AG08395 (cell line): ENCODE data around the gene TUFT1.
"Not testable (repeated sequence)": the region's sequence is repeated elsewhere in the genome, so short reads cannot be mapped to it uniquely, and the experiment has no call there.

Experiments used
- DNase-seq: peaks from one replicate; pipeline ENCODE4 v3.0.0; 2012; ENCODE audit warnings: mixed read lengths, low spot score

Gene TUFT1

DNA sequence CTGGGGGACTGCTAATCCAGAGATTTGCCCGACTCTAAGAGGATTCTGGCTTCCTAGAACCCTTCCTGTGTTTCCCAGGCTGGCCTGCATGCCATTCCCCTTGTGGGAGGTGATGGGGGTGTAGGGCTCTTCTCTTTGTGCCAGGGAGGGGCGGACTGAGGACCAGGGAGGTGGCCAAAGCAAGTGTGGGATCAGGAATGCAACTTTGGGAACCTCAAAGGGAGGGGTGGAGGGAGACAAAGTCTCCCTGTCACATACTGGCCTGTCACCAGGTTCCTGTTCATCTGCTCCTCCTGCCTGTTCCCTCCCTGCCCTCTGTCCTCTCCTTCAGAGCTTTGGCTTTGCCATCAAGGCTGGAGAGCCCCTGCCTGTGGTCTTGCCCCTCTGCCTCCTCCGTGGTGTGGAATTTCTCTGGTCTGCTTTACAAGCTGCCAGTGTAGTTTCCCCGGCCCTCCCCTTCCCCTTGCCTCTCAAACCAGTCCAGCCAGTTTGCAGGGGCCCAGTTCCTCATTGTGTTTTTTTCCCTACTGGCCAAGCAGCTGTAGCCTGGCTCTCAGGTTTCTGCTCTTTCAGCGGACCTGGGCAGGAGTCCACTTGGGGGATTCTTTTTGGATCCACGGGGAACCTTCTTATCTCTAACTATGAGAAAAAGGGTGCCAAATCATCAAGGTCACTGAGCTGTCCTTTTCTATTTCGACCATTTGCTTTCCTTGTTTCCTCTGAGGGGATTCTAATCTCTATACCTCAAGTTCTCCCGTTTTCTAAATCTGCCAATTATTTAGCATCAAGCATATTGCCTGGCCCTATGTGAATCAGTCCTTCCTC, 27.1 kb upstream of the TUFT1 start:
- DNase-seq = no peak

GRCh38 chr1:151513626-151514121, 26.4 kb upstream of the TUFT1 start:
- no peak for DNase-seq

DNA sequence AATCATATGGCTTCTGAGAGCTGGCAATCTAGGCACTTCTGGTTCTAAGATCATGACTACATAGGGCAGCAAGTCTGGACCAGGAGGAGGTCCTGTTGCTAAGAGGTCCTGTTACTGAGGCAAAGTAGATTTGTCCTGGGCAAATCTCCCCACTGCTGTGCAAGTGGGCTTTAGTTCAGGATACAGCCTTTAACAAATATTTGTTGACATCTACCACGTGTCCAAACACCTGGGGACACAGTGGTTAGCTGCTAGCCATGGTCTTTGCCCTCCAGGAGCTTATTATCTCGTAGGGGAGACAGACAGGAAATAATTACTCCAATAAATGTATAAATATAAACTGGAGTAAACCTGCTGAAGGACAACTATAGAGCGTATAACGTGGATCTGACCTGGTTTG, 25.7 kb upstream of the TUFT1 start:
- DNase-seq = no peak

- no peak for DNase-seq
Measured at GRCh38 chr1:151515265-151515664, 24.8 kb upstream of the TUFT1 start.

DNA sequence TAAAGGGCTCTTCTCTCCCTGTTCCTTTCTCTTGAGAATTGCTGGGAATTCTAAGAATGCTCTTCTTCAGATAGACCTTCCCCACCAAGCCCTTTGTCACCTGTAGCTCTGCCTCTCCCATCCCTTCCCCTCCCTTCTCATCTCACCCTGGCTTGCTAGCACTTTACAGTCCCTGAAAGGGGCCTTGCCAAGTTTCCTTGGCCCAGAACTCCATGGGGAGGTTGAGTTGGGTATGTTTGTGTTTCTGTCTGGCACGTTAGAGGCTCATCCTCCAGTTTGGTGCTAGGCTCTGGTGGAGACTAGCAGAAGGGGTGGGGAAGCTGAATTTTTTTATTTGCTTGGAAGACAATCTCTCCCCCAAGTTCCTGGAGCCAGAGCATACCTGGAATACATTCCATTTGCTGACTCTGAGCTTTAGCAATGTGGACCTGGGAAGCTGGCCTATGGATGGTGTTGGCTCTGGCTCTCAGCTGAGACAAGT, 24.0 kb upstream of the TUFT1 start:
- no peak for DNase-seq

- no peak for DNase-seq
Measured at GRCh38 chr1:151518431-151518830, 21.7 kb upstream of the TUFT1 start.

GRCh38 chr1:151518936-151519335, 21.2 kb upstream of the TUFT1 start:
- no peak for DNase-seq

GRCh38 chr1:151519667-151520066, 20.4 kb upstream of the TUFT1 start:
- no peak for DNase-seq

GRCh38 chr1:151520359-151520758, 19.8 kb upstream of the TUFT1 start:
- DNase-seq = no peak

DNA sequence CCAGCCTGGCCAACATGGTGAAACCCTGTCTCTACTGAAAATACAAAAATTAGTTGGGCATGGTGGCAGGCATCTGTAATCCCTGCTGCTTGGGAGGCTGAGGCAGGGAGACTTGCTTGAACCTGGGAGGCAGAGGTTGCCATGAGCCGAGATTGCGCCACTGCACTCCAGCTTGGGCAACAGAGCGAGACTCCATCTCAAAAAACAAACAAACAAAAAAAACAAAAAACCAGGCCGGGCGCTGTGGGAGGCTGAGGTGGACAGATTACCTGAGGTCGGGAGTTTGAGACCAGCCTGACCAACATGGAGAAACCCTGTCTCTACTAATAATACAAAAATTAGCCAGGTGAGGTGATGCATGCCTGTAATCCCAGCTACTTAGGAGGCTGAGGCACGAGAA, 17.7 kb upstream of the TUFT1 start:
- not testable (repeated sequence) for DNase-seq

DNA sequence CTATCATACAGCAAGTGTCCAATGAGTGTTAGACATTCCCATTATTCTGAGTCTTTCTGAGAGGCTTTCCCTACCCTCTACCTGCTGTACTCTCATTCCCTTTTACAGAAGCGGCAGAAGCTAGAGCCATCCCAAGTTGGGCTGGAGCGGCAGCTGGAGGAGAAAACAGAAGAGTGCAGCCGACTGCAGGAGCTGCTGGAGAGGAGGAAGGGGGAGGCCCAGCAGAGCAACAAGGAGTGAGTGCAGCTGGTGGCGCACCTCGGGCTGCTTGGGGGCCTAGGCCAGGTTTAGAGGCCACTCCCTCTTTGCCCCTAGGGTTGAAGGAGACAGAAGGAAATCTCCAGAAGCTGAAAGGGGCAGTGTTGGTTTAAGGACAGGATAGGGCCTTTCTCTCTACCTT, 16.8 kb upstream of the TUFT1 start:
- DNase-seq = no peak

DNA sequence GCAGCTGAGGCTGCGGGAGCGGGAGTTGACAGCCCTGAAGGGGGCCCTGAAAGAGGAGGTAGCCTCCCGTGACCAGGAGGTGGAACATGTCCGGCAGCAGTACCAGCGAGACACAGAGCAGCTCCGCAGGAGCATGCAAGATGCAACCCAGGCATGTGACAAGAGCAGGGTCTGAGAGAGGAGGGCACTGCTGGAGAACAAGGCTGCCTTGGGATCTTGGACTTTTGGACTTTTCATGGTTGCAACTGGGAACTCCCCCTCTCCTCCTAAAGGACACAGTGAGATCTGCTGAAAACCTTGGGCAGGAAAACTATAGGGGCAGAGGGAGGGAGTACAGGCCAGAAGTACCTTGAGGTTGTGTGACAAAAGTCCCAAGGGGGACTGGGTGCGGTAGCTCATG, 15.4 kb upstream of the TUFT1 start:
- DNase-seq = no peak

GRCh38 chr1:151526735-151527525, 13.2 kb upstream of the TUFT1 start:
- DNase-seq = no peak

DNA sequence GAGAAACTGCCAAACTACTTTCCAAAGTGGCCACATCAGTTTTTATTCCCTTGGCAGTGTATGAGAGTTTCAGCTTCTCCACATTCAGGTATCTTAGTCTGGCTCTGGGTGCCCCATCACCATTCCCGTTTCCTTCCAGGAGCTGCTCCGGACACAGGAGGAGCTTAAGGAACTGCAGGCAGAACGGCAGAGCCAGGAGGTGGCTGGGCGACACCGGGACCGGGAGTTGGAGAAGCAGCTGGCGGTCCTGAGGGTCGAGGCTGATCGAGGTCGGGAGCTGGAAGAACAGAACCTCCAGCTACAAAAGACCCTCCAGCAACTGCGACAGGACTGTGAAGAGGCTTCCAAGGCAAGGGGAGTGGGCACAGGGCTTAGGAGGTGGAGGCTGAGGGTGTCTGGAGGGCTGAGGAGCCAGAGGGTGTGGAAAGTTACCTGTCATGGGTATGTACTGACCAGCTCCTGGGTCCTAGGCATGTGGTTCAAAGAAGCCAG, 10.9 kb upstream of the TUFT1 start:
- no peak for DNase-seq

GRCh38 chr1:151529781-151530180, 10.3 kb upstream of the TUFT1 start:
- no peak for DNase-seq

GRCh38 chr1:151530461-151530860, 9.6 kb upstream of the TUFT1 start:
- no peak for DNase-seq

GRCh38 chr1:151533870-151534269, 6.2 kb upstream of the TUFT1 start:
- no peak for DNase-seq

DNA sequence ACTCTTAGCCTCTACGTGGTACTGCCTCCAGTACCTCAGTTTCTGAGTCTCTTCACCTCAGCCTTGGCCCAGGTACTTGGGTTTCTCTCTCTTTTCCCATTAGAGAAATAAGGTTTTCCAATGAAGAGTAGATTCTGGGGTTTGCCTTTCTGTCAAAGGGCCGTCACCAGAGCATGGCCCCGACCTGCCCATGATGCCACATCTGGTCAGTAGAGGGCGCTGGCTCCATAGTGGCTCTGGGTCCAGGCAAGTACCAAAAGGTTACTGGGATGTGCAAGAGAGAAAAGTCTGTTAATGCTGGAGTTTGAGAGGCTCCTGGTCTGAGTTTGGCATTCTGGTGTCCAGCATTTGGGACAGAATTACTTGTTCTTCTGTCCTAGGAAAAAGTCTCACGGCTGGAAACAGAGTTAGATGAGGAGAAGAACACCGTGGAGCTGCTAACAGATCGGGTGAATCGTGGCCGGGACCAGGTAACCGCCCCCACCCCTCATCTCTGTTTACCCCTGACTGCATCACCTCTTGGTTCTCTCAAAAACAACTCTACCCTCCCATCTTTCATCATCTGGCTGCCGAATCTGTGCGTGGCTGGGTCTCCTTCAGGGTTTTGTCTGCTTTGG, 5.3 kb upstream of the TUFT1 start:
- DNase-seq = peak; percentile 84

DNA sequence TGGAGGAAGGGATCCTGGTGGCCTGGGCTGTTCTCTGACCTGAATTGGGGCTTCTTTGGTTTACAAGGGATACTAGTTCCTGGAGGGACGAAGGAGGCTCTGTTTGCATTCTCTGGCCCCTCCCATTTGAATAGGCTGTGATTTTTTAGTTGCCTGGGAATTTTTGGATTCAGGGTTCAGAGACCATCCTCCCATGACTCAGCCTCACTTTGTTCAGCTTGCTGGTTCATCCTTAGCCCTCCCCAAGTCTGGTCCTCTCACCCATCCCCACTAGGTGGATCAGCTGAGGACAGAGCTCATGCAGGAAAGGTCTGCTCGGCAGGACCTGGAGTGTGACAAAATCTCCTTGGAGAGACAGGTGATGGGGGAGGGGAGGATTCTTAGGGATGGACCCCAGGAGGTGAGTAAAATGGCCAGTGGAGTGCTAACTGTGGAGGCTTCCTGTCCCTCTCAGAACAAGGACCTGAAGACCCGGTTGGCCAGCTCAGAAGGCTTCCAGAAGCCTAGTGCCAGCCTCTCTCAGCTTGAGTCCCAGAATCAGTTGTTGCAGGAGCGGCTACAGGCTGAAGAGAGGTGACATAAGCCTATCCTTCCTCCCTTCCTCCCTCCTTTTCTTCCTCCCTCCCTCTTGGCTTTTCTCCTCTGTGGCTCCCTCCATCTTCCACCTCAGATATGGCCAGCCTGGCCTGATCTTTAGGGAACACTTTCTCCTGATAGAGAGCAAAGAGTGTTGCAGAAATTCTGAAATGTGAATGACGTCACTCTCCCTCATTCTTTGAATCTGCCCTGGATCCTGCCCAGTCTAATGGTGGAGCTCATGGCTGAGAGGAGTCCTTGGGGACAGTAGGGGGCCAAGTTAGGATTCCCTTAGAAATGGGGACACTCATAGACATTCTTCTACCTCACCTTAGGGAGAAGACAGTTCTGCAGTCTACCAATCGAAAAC, 4.5 kb upstream of the TUFT1 start:
- DNase-seq = no peak

GRCh38 chr1:151536499-151536898, 3.6 kb upstream of the TUFT1 start:
- DNase-seq = no peak

GRCh38 chr1:151537112-151537511, 3.0 kb upstream of the TUFT1 start:
- DNase-seq = peak; percentile 77
